Sigmoid colon (tissue), 4 donors: Measurements from ENCODE around the gene UST.

Source experiments
- CTCF ChIP-seq, 4 experiments: fragments of 450-650 bp in 3 of 4; fragments of 200-600 bp in 1 of 4; IDR thresholded peaks; one replicate each; pipeline ENCODE4 v1.5.1; 2016 to 2019; ENCODE audit warnings: antibody characterized with exemption in 4 of 4, mild to moderate bottlenecking in 3 of 4, moderate library complexity in 2 of 4
- EP300 ChIP-seq, 4 donors: sonication (generic); formaldehyde crosslinking; IDR thresholded peaks; one replicate each; pipeline ENCODE4 v1.6.1; 2017; ENCODE audit warnings: antibody characterized with exemption in 4 of 4
- POLR2A ChIP-seq, 2 donors: fragments of 450-650 bp; IDR thresholded peaks; one replicate each; pipeline ENCODE4 v1.6.1; 2016; ENCODE audit warnings: antibody characterized with exemption in 2 of 2, mild to moderate bottlenecking in 2 of 2, moderate library complexity in 2 of 2
- POLR2AphosphoS5 ChIP-seq, 4 donors: sonication (generic); formaldehyde crosslinking; IDR thresholded peaks; one replicate each; pipeline ENCODE4 v1.6.1; 2017; ENCODE audit warnings: antibody characterized with exemption in 4 of 4

GRCh38 chr6:148955441-148955840 is 208.6 kb downstream of the UST start:
- TF ChIP-seq POLR2A (IDR thresholded peaks at IDR 0.05): no peak
- no peak for TF ChIP-seq CTCF (IDR thresholded peaks at IDR 0.05)
- no peak for TF ChIP-seq POLR2AphosphoS5 (IDR thresholded peaks at IDR 0.05)
- TF ChIP-seq EP300 (IDR thresholded peaks at IDR 0.05): no peak
